Measurements from ENCODE around the gene FTCDNL1.

DNA sequence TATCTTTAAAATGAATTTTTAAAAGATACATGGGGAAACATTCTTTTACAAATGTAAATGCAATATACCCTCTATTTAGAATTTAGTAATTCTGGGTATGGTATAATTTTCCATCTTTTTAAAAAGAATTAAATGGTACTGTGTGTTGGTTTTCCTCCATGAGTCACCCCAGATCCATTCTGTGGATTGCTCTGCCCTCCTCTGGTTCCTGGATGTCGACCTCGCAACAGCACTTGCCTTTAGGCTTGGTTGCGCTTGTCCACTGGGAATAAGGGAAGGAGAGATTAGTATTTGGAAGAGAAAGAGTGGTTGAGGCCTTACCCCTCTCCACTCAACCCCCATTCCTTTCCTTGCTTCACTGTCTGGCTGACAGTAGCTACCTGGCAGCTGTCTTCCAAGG is 90.4 kb downstream of the FTCDNL1 start:
- TF ChIP-seq, protein P1, sequence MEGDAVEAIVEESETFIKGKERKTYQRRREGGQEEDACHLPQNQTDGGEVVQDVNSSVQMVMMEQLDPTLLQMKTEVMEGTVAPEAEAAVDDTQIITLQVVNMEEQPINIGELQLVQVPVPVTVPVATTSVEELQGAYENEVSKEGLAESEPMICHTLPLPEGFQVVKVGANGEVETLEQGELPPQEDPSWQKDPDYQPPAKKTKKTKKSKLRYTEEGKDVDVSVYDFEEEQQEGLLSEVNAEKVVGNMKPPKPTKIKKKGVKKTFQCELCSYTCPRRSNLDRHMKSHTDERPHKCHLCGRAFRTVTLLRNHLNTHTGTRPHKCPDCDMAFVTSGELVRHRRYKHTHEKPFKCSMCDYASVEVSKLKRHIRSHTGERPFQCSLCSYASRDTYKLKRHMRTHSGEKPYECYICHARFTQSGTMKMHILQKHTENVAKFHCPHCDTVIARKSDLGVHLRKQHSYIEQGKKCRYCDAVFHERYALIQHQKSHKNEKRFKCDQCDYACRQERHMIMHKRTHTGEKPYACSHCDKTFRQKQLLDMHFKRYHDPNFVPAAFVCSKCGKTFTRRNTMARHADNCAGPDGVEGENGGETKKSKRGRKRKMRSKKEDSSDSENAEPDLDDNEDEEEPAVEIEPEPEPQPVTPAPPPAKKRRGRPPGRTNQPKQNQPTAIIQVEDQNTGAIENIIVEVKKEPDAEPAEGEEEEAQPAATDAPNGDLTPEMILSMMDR (IDR thresholded peaks at IDR 0.05) = no peak
- no peak for TF ChIP-seq POLR2A (IDR thresholded peaks at IDR 0.05)

Measured in body of pancreas (tissue), 4 donors.